Adrenal gland (tissue), 5 donors: ENCODE results near the gene CBFA2T3.

Experiments
- POLR2A ChIP-seq, 2 donors: fragments of 450-650 bp; IDR thresholded peaks; one replicate each; pipeline ENCODE4 v1.6.1; 2017; ENCODE audit warnings: antibody characterized with exemption in 2 of 2, mild to moderate bottlenecking in 2 of 2, moderate library complexity in 1 of 2
- TF ChIP-seq, protein P1 (sequence below), 6 experiments: fragments of 450-650 bp in 4 of 6; fragments of 200-600 bp in 2 of 6; sonication (generic) in 1 of 6; IDR thresholded peaks; 1 replicate in 5 of 6; 2 replicates in 1 of 6; pipeline versions ENCODE4 v1.5.1 to v1.8.0; 2016 to 2021; ENCODE audit warnings: antibody characterized with exemption in 6 of 6, mild to moderate bottlenecking in 2 of 6, moderate library complexity in 1 of 6
- donor health status: DM: no; HTN: no; CAD: no.

DNA sequence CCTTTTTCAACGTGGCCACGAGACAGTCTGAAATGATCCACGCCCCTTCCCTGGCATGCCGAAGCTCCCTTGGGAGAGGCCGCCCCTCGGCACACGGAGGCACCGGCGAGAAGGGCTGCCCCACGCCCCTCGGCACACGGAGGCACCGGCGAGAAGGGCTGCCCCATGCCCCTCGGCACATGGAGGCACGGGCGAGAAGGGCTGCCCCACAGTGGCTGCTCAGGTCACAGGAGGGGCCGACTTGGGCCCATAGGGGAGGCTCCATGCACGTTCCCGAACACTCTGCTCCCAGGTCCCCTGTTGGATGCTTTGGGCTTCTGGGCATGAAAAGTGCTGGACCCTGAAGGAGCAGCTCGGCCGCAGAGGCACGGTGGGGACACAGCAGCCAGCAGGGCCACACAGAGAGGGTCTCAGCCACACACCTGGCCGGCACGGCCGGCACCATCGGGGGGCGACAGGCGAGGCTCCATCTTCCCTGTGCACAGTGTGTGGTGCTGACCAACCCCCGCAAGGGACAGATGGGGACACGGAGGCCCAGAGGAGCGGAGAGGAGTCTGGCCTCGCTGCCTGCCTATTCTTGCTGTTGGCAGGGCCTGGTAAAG is 42.8 kb downstream of the CBFA2T3 start:
- TF ChIP-seq POLR2A (IDR thresholded peaks at IDR 0.05): no peak
- TF ChIP-seq, protein P1, sequence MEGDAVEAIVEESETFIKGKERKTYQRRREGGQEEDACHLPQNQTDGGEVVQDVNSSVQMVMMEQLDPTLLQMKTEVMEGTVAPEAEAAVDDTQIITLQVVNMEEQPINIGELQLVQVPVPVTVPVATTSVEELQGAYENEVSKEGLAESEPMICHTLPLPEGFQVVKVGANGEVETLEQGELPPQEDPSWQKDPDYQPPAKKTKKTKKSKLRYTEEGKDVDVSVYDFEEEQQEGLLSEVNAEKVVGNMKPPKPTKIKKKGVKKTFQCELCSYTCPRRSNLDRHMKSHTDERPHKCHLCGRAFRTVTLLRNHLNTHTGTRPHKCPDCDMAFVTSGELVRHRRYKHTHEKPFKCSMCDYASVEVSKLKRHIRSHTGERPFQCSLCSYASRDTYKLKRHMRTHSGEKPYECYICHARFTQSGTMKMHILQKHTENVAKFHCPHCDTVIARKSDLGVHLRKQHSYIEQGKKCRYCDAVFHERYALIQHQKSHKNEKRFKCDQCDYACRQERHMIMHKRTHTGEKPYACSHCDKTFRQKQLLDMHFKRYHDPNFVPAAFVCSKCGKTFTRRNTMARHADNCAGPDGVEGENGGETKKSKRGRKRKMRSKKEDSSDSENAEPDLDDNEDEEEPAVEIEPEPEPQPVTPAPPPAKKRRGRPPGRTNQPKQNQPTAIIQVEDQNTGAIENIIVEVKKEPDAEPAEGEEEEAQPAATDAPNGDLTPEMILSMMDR (IDR thresholded peaks at IDR 0.05): no peak
